HCT116 (cell line): ENCODE measurements around the gene ADGRG7. TPM values are rescaled to one million over a fixed set of nuclear protein-coding genes. Genes with fewer than 3 reads are reported as not detected.

Experiments used
- ATAC-seq: fragments of 200-7000 bp; cut with Tn5 transposase; 2 replicates; pipeline ENCODE4 v1.9.1; 2020; ENCODE audit warnings: mild to moderate bottlenecking, moderate library complexity
- BruUV-seq: library from RNA; stranded (reverse); fragments of 400-500 nt; replicated peaks from 2 replicates; lab custom pipeline; 2021; lab: Mats Ljungman, UMichigan
- CTCF ChIA-PET: fragments of 300-600 bp; sonication (Branson Sonifier 250); formaldehyde crosslinking; loops from one replicate; lab custom pipeline; 2021; ENCODE audit warnings: antibody characterized with exemption; lab: Charles Lee
- POLR2A ChIA-PET: fragments of 300-600, 350-600 bp; sonication (Branson Sonifier 250); formaldehyde crosslinking; loops from one replicate; lab custom pipeline; 2021; ENCODE audit warnings: antibody characterized with exemption; lab: Charles Lee
- RAD21 ChIA-PET, 2 experiments: fragments of 300-600 bp; sonication (Branson Sonifier 250); formaldehyde crosslinking; loops; one replicate each; lab custom pipeline; 2023; ENCODE audit warnings: low total read pairs in 2 of 2; ENCODE audit not compliant: uncharacterized antibody in 2 of 2, unreplicated experiment in 2 of 2, low non-redundant PET in 1 of 2; lab: Charles Lee
- DNase-seq: peaks from one replicate; pipeline ENCODE4 v3.0.0-alpha.2; 2010; ENCODE audit warnings: low read depth, low spot score
- H2AFZ ChIP-seq: fragments of 200-600 bp; shearing (Covaris generic), sonication (generic); 2 replicates; pipeline ENCODE4 v1.6.1; 2017; ENCODE audit warnings: low read depth, mixed run types, mixed read lengths, antibody characterized with exemption, low read length; ENCODE audit not compliant: poor library complexity, severe bottlenecking
- H3K27ac ChIP-seq: 2 replicates; pipeline ENCODE4 v1.5.1; 2012; ENCODE audit warnings: low read depth, low read length
- H3K27me3 ChIP-seq: fragments of 200-600 bp; sonication (generic); 2 replicates; pipeline ENCODE4 v1.6.1; 2016; ENCODE audit warnings: mixed run types, low read length, mixed read lengths; ENCODE audit not compliant: insufficient read depth
- H3K36me3 ChIP-seq, 2 experiments: fragments of 200-500 bp in 1 of 2; fragments of 200-600 bp in 1 of 2; sonication (Bioruptor generic) in 1 of 2; sonication (generic) in 1 of 2; 2 replicates each; pipeline versions ENCODE4 v1.5.1 to v1.6.1; 2014 to 2016; ENCODE audit warnings: low read length in 2 of 2, inconsistent platforms in 1 of 2, mixed read lengths in 1 of 2, mixed run types in 1 of 2; ENCODE audit not compliant: insufficient read depth in 2 of 2, control insufficient read depth in 1 of 2
- H3K4me1 ChIP-seq, 2 experiments: fragments of 200-600 bp in 1 of 2; sonication (generic) in 1 of 2; 2 replicates each; pipeline versions ENCODE4 v1.5.1 to v1.6.1; 2012 to 2017; ENCODE audit warnings: low read length in 2 of 2, inconsistent platforms in 1 of 2, mild to moderate bottlenecking in 1 of 2, mixed read lengths in 1 of 2, mixed run types in 1 of 2, moderate library complexity in 1 of 2; ENCODE audit not compliant: insufficient read depth in 2 of 2, control insufficient read depth in 1 of 2
- H3K4me2 ChIP-seq: fragments of 200-600 bp; sonication (generic); 2 replicates; pipeline ENCODE4 v1.6.1; 2017; ENCODE audit warnings: mixed run types, low read length, mixed read lengths
- H3K4me3 ChIP-seq, 2 experiments: fragments of 200-600 bp in 1 of 2; sonication (generic) in 1 of 2; replicated peaks in 1 of 2; 2 replicates each; pipeline ENCODE4 v1.5.1; 2011 to 2016; ENCODE audit warnings: low read length in 2 of 2, control low read depth in 1 of 2, low read depth in 1 of 2, mild to moderate bottlenecking in 1 of 2, mixed read lengths in 1 of 2, mixed run types in 1 of 2
- H3K79me2 ChIP-seq: fragments of 200-600 bp; sonication (generic); 2 replicates; pipeline ENCODE4 v1.6.1; 2017; ENCODE audit warnings: mild to moderate bottlenecking, mixed run types, low read length, moderate library complexity, mixed read lengths; ENCODE audit not compliant: insufficient read depth
- H3K9ac ChIP-seq: fragments of 200-600 bp; sonication (generic); 2 replicates; pipeline ENCODE4 v1.6.1; 2016; ENCODE audit warnings: low read length, mixed read lengths
- H3K9me2 ChIP-seq: fragments of 200-600 bp; sonication (generic), shearing (Covaris generic); 2 replicates; pipeline ENCODE4 v1.6.1; 2017; ENCODE audit warnings: mixed run types, mild to moderate bottlenecking, moderate library complexity; ENCODE audit not compliant: insufficient read depth
- H3K9me3 ChIP-seq, 2 experiments: fragments of 200-500 bp in 1 of 2; fragments of 200-600 bp in 1 of 2; sonication (Bioruptor generic) in 1 of 2; sonication (generic) in 1 of 2; 2 replicates each; pipeline ENCODE4 v1.6.1; 2014 to 2017; ENCODE audit warnings: low read length in 2 of 2, mixed read lengths in 2 of 2, inconsistent platforms in 1 of 2, low read depth in 1 of 2, mild to moderate bottlenecking in 1 of 2, mixed run types in 1 of 2, moderate library complexity in 1 of 2; ENCODE audit not compliant: control insufficient read depth in 1 of 2, insufficient read depth in 1 of 2
- H4K20me1 ChIP-seq: fragments of 200-600 bp; sonication (generic), shearing (Covaris generic); 2 replicates; pipeline ENCODE4 v1.6.1; 2017; ENCODE audit warnings: mixed run types, mild to moderate bottlenecking, moderate library complexity; ENCODE audit not compliant: insufficient read depth
- CBX3 ChIP-seq: IDR thresholded peaks from 2 replicates; pipeline ENCODE4 v1.6.1; 2012; ENCODE audit warnings: low read depth
- CEBPB ChIP-seq: IDR thresholded peaks from 2 replicates; pipeline ENCODE4 v1.6.1; 2012; ENCODE audit warnings: low read depth
- EZH2 ChIP-seq: fragments of 200-600 bp; sonication (generic); IDR thresholded peaks from 2 replicates; pipeline ENCODE4 v1.6.1; 2017; ENCODE audit warnings: antibody characterized with exemption, mixed run types
- JUND ChIP-seq: IDR thresholded peaks from 2 replicates; pipeline ENCODE4 v1.6.1; 2012
- RAD21 ChIP-seq: IDR thresholded peaks from 2 replicates; pipeline ENCODE4 v1.6.1; 2012; ENCODE audit warnings: low read depth, mild to moderate bottlenecking
- SIN3A ChIP-seq: IDR thresholded peaks from 2 replicates; pipeline ENCODE4 v1.6.1; 2012; ENCODE audit warnings: low read depth
- SP1 ChIP-seq: IDR thresholded peaks from 2 replicates; pipeline ENCODE4 v1.6.1; 2012; ENCODE audit warnings: low read depth
- ZFX ChIP-seq: fragments of 450-650 bp; IDR thresholded peaks from 2 replicates; pipeline ENCODE4 v1.6.1; 2017
- ZNF274 ChIP-seq: fragments of 200-500 bp; sonication (Bioruptor generic); IDR thresholded peaks from 2 replicates; pipeline ENCODE4 v1.6.1; 2014; ENCODE audit warnings: mild to moderate bottlenecking, low read depth, low read length, inconsistent platforms
- intact Hi-C: fragments of 100-400 bp; cut with micrococcal nuclease; formaldehyde crosslinking; loops from 2 replicates; pipeline ENCODE4 v1.10.0; 2022
- total RNA-seq: library from RNA; stranded (reverse); gene quantifications from one replicate; pipeline ENCODE4 v1.2.1, GENCODE V29; 2021; ENCODE audit not compliant: unreplicated experiment
- TF ChIP-seq, protein P1 (sequence below): IDR thresholded peaks from 2 replicates; pipeline ENCODE4 v1.6.1; 2012; ENCODE audit warnings: low read depth

Gene ADGRG7
- total RNA-seq, 1 experiment from 2014 or later: not detected

DNA sequence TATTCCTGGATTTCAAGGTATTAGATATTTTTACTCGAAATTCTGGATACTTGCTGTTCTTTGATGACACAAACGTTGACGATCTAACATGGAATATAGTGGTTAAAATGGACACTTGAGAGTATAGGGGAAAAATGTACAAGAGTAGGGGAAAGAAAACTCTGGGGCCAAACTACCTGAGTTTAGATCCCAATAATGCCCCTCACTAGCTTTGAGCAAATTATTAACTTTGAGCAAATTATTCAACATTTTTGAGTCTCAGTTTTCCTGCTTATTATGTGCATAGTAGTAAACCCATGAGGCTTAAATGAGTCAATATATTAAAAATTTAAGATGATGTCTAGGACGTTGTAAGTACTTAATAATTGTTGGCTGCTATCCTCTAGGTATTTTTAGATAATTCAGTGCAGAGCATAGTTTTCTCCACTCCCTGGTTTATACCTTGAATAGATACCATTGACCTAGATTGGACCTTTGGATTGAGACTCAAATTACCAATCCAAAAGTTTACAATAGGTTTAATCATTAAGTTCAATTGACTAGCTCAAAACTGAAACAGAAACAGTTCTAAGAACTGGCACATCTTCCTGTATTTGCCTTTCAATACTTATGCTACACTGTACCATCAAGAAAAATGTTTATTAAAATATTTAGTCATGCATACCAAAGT lies 4.5 kb downstream of the ADGRG7 start:
- ATAC-seq (no peak), DNase-seq (no peak)
- no peaks in the 10 kb centered on the region for H4K20me1 ChIP-seq
- CTCF ChIA-PET: no interaction called here
- no peaks in the 10 kb centered on the region for H3K36me3 ChIP-seq
- RAD21 ChIA-PET: no interaction called here
- POLR2A ChIA-PET: no interaction called here
- intact Hi-C loops: no loop called here
- no peaks in the 10 kb centered on the region for H3K9me3 ChIP-seq
- no peak for TF ChIP-seq ZFX
- TF ChIP-seq ZNF274: no peak
- TF ChIP-seq, protein P1, sequence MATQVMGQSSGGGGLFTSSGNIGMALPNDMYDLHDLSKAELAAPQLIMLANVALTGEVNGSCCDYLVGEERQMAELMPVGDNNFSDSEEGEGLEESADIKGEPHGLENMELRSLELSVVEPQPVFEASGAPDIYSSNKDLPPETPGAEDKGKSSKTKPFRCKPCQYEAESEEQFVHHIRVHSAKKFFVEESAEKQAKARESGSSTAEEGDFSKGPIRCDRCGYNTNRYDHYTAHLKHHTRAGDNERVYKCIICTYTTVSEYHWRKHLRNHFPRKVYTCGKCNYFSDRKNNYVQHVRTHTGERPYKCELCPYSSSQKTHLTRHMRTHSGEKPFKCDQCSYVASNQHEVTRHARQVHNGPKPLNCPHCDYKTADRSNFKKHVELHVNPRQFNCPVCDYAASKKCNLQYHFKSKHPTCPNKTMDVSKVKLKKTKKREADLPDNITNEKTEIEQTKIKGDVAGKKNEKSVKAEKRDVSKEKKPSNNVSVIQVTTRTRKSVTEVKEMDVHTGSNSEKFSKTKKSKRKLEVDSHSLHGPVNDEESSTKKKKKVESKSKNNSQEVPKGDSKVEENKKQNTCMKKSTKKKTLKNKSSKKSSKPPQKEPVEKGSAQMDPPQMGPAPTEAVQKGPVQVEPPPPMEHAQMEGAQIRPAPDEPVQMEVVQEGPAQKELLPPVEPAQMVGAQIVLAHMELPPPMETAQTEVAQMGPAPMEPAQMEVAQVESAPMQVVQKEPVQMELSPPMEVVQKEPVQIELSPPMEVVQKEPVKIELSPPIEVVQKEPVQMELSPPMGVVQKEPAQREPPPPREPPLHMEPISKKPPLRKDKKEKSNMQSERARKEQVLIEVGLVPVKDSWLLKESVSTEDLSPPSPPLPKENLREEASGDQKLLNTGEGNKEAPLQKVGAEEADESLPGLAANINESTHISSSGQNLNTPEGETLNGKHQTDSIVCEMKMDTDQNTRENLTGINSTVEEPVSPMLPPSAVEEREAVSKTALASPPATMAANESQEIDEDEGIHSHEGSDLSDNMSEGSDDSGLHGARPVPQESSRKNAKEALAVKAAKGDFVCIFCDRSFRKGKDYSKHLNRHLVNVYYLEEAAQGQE: no peak
- TF ChIP-seq SIN3A: no peak
- no peak for TF ChIP-seq SP1
- no peak for TF ChIP-seq JUND
- no peak for TF ChIP-seq CBX3
- TF ChIP-seq EZH2: no peak
- no peak for TF ChIP-seq CEBPB
- TF ChIP-seq RAD21: no peak
- no peak overlapping the region for H3K27ac ChIP-seq
- H3K4me1 ChIP-seq: no peaks in the 10 kb centered on the region
- BruUV-seq: no TSS peak
- no peaks in the 10 kb centered on the region for H3K27me3 ChIP-seq
- no peak overlapping the region for H3K9ac ChIP-seq
- no peak overlapping the region for H2AFZ ChIP-seq
- no peaks in the 10 kb centered on the region for H3K9me2 ChIP-seq
- no peak overlapping the region for H3K4me3 ChIP-seq
- no peaks in the 10 kb centered on the region for H3K79me2 ChIP-seq
- H3K4me2 ChIP-seq: no peak overlapping the region
